C4-2B (cell line): ENCODE measurements around the gene EEF1G.

Source experiments
- CTCF ChIP-seq: fragments of 450-650 bp; conservative IDR thresholded peaks from 2 replicates; pipeline ENCODE4 v1.5.1; 2017; ENCODE audit warnings: mild to moderate bottlenecking
- ZFX ChIP-seq: fragments of 450-650 bp; IDR thresholded peaks from 2 replicates; pipeline ENCODE4 v1.6.1; 2017

- TF ChIP-seq CTCF (no peak), ZFX (no peak)
These were observed 30.1 kb upstream of the EEF1G start for GRCh38 chr11:62603776-62604299.
